ENCODE measurements around the gene CASQ2. TPM values are rescaled to one million over a fixed set of nuclear protein-coding genes. Genes with fewer than 3 reads are reported as not detected.

CASQ2 gene
- polyA plus RNA-seq, 1 of the 3 experiments (the other 2 are of a cell fraction): not detected

DNA sequence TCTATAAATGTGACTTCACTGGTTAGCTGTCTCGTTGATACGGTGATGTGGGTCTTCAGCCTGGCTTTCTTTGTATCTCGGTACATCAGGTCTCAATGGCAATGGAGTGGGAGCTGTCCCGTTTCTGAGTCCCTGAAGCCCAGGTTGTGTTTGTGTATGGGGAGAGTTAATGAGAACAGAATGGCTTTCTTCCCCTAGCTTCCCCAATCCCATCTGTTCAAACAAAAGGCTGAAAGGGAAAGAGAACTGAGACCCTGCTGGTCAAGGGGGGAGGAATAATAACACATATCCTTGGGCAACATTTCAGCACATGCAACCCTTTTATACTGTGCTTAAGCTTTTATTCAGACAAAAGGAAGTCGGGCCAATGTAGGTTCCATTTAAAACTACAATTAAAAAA is 28.4 kb upstream of the CASQ2 start:
- Histone ChIP-seq H4K20me1 (ENCODE audit: insufficient read depth) (no peaks in the 10 kb centered on the region), H3K4me1 (ENCODE audit: control insufficient read depth in 1 of 2, insufficient read depth in 2 of 2, low read depth in 1 of 2, low read length in 1 of 2) (no peaks in the 10 kb centered on the region), H3K9me3 (no peaks in the 10 kb centered on the region), H3K9me2 (no peaks in the 10 kb centered on the region), H3K79me2 (ENCODE audit: insufficient read depth) (no peaks in the 10 kb centered on the region), H3K4me3 (ENCODE audit: low read depth in 2 of 2, low read length in 1 of 2) (no peak overlapping the region), H3K9ac (no peak overlapping the region), H2AFZ (ENCODE audit: low read depth) (no peak overlapping the region), H3F3A (replicated peaks; ENCODE audit: insufficient read depth) (no peaks in the 10 kb centered on the region), H3K4me2 (no peak overlapping the region), H3K36me3 (replicated peaks in 1 of 2; ENCODE audit: control insufficient read depth in 1 of 2, insufficient read depth in 2 of 2, low read length in 1 of 2) (no peaks in the 10 kb centered on the region), H3K27me3 (ENCODE audit: insufficient read depth) (no peaks in the 10 kb centered on the region), H3K27ac (ENCODE audit: low read depth in 2 of 2, low read length in 1 of 2) (no peak overlapping the region)
- POLR2A ChIA-PET: no interaction called here
- CTCF ChIA-PET: interaction anchor here (0.6 to 1.4 kb wide), 3 partner anchors 14 to 191 kb away, joined by 3 read pairs; no protein-coding TSS in a partner anchor
- no peak for TF ChIP-seq SMC3 (IDR thresholded peaks at IDR 0.05; ENCODE audit: low read depth, low read length)
- no peak for TF ChIP-seq EZH2phosphoT487 (IDR thresholded peaks at IDR 0.05; ENCODE audit: borderline replicate concordance, low read depth)
- TF ChIP-seq YY1 (IDR thresholded peaks at IDR 0.05; ENCODE audit: low read depth): no peak
- TF ChIP-seq GATA2 (CRISPR knock-in tag; IDR thresholded peaks at IDR 0.05): no peak
- TF ChIP-seq, protein P1, sequence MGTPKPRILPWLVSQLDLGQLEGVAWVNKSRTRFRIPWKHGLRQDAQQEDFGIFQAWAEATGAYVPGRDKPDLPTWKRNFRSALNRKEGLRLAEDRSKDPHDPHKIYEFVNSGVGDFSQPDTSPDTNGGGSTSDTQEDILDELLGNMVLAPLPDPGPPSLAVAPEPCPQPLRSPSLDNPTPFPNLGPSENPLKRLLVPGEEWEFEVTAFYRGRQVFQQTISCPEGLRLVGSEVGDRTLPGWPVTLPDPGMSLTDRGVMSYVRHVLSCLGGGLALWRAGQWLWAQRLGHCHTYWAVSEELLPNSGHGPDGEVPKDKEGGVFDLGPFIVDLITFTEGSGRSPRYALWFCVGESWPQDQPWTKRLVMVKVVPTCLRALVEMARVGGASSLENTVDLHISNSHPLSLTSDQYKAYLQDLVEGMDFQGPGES (IDR thresholded peaks at IDR 0.05; ENCODE audit: low read depth, low read length): no peak
- TF ChIP-seq MXI1 (IDR thresholded peaks at IDR 0.05; ENCODE audit: low read depth, low read length): no peak
- TF ChIP-seq, protein P2, sequence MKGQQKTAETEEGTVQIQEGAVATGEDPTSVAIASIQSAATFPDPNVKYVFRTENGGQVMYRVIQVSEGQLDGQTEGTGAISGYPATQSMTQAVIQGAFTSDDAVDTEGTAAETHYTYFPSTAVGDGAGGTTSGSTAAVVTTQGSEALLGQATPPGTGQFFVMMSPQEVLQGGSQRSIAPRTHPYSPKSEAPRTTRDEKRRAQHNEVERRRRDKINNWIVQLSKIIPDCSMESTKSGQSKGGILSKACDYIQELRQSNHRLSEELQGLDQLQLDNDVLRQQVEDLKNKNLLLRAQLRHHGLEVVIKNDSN (IDR thresholded peaks at IDR 0.05; ENCODE audit: borderline replicate concordance, low read depth): no peak
- TF ChIP-seq, protein P3, sequence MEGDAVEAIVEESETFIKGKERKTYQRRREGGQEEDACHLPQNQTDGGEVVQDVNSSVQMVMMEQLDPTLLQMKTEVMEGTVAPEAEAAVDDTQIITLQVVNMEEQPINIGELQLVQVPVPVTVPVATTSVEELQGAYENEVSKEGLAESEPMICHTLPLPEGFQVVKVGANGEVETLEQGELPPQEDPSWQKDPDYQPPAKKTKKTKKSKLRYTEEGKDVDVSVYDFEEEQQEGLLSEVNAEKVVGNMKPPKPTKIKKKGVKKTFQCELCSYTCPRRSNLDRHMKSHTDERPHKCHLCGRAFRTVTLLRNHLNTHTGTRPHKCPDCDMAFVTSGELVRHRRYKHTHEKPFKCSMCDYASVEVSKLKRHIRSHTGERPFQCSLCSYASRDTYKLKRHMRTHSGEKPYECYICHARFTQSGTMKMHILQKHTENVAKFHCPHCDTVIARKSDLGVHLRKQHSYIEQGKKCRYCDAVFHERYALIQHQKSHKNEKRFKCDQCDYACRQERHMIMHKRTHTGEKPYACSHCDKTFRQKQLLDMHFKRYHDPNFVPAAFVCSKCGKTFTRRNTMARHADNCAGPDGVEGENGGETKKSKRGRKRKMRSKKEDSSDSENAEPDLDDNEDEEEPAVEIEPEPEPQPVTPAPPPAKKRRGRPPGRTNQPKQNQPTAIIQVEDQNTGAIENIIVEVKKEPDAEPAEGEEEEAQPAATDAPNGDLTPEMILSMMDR (IDR thresholded peaks at IDR 0.05): no peak
- TF ChIP-seq FOXM1 (IDR thresholded peaks at IDR 0.05; ENCODE audit: low read depth): no peak
- no peak for TF ChIP-seq EP300 (IDR thresholded peaks at IDR 0.05; ENCODE audit: borderline replicate concordance in 1 of 2, low read depth in 1 of 2, low read length in 1 of 2)
- no peak for TF ChIP-seq RXRA (IDR thresholded peaks at IDR 0.05; ENCODE audit: borderline replicate concordance, low read depth)
- no peak for TF ChIP-seq RCOR1 (IDR thresholded peaks at IDR 0.05; ENCODE audit: low read length)
- no peak for TF ChIP-seq RAD21 (IDR thresholded peaks at IDR 0.05; ENCODE audit: low read length)
- no peak for TF ChIP-seq CHD2 (IDR thresholded peaks at IDR 0.05; ENCODE audit: low read length, partially characterized antibody)
- no peak for TF ChIP-seq NFIC (IDR thresholded peaks at IDR 0.05; ENCODE audit: borderline replicate concordance)
- TF ChIP-seq JUND (IDR thresholded peaks at IDR 0.05): no peak
- 35% methylated on average over 5 of the region's 5 CpGs for WGBS (ENCODE audit: low lambda C conversion rate)
- no peak for DNase-seq

Data from SK-N-SH (cell line).